AG04449 (cell line): Measurements from ENCODE around the gene MGAT5.

Experiments used
- CTCF ChIA-PET: fragments of 350-600 bp; formaldehyde crosslinking; extraction: SDS; loops from one replicate; lab custom pipeline; 2021; ENCODE audit warnings: antibody characterized with exemption; lab: Yijun Ruan, JAX
- POLR2A ChIA-PET: fragments of 400-600, 350-600 bp; formaldehyde crosslinking; extraction: SDS; loops from one replicate; lab custom pipeline; 2020; ENCODE audit warnings: antibody characterized with exemption, inconsistent platforms; lab: Yijun Ruan, JAX
- DNase-seq: peaks from one replicate; pipeline ENCODE4 v3.0.0-alpha.2; 2010; ENCODE audit warnings: low read depth, low spot score
- H3K4me3 ChIP-seq: 2 replicates; pipeline ENCODE4 v1.5.1; 2011; ENCODE audit warnings: low read depth, mild to moderate bottlenecking, control low read depth, low read length
- CTCF ChIP-seq: IDR thresholded peaks from one replicate; pipeline ENCODE4 v1.5.1; 2011; ENCODE audit warnings: mild to moderate bottlenecking, moderate library complexity, low read length, control low read depth, inconsistent platforms; ENCODE audit not compliant: insufficient read depth; ENCODE audit errors: missing control alignments

The MGAT5 gene

DNA sequence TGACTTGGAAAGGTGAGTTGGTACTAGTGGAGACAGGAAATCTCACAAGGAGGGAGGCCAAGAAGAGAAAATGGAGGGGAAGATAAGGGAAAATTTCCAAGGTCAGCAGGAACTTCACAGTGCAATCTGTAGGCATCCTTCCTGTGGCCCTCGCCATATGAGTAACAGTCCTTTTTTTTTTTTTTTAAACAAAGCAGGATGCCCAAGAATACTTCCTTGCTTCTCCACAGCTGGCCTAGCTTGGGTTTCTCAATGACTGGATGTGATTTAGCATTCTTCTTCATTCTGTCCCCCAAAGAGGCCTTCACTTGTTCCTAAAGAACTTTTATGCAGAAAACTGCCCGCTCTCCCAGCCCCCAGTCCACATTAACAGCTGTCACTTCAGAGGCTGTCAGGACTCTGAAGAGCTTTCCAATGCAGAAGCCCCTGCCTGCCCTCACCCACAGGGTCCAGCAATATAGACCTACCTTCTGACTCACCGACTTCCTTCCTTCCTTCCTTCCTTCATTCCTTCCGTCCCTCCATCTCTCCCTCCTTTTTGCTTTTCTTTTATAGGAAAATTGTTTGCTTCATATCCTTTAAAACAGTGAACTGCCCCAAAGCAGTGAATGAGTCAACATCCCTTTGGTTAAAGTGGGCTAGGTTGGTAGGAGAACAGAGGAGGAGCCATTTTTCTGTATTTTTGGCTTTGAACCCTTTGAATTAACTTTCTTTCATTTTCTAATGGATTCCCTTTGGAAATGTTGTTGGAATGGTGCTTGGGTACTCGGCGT, 172.0 kb downstream of the MGAT5 start:
- DNase-seq: no peak
- H3K4me3 ChIP-seq: no peak overlapping the region
- POLR2A ChIA-PET: interaction anchor here (0.7 kb wide), 1 partner anchor 501 kb away, joined by 3 read pairs; no protein-coding TSS in a partner anchor
- CTCF ChIA-PET: interaction anchor here (1.2 to 7.6 kb wide), 4 partner anchors 9 to 312 kb away, joined by 3 to 68 read pairs (median 16); no protein-coding TSS in a partner anchor
- TF ChIP-seq CTCF: no peak

DNA sequence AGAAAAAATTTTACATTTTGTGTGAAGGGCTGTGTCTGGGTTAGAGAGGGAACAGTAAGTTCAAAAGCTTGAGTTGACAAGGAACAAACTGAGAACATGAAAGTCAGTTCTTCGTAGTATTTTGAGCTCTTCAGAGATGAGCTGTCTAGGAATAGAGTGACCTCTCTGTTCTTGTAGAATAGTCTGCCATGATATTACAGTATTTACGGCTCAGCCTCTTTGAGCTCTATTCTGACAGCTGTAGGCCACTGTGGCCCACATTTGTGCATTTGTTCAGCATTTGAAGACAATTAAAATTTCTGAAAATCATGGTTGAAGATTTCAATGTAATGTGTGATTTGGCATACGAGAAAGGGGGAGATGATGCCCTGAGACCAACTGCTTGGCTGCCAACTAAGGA, 172.8 kb downstream of the MGAT5 start:
- no peak for DNase-seq
- CTCF ChIA-PET: interaction anchor here (1.2 to 7.6 kb wide), 3 partner anchors 15 to 313 kb away, joined by 3 to 68 read pairs (median 28); no protein-coding TSS in a partner anchor
- POLR2A ChIA-PET: no interaction called here
- no peak overlapping the region for H3K4me3 ChIP-seq
- TF ChIP-seq CTCF: no peak

GRCh38 chr2:134429886-134430285, 176.0 kb downstream of the MGAT5 start:
- H3K4me3 ChIP-seq: no peak overlapping the region
- POLR2A ChIA-PET: no interaction called here
- no peak for DNase-seq
- no peak for TF ChIP-seq CTCF
- CTCF ChIA-PET: interaction anchor here (2.9 to 7.6 kb wide), 2 partner anchors 18 to 19 kb away, joined by 16 to 68 read pairs; no protein-coding TSS in a partner anchor

- TF ChIP-seq CTCF: no peak
- DNase-seq: no peak
- POLR2A ChIA-PET: no interaction called here
- CTCF ChIA-PET: interaction anchor here (0.9 to 7.6 kb wide), 4 partner anchors 17 to 546 kb away, joined by 3 to 68 read pairs (median 10); no protein-coding TSS in a partner anchor
- H3K4me3 ChIP-seq: no peak overlapping the region
Measured at GRCh38 chr2:134431838-134432434, 178.1 kb downstream of the MGAT5 start.

DNA sequence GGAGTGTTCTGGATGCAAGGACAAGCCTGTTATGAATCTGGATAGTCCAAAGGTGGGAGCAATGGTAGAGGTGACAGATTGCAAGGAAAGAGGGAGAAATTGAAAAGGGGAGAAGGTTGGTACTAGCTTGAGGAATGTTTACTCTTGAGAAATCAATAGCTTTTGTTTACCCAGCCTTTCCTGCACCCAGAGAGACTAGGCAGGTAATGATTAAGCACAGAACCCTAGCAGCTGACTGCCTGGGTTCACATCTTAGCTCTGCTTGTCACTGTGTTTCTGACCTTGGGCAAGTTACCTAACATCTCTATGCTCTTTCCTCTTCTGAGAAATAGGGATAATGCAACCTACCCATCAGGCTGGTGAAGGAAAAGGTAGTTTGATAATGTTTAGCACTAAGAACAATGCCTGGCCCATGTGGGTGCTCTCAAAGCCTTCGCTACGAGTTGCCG, 178.6 kb downstream of the MGAT5 start:
- ChIA-PET POLR2A (no interaction called here), CTCF (interaction anchor here (0.9 to 7.6 kb wide), 4 partner anchors 17 to 547 kb away, joined by 3 to 68 read pairs (median 10); no protein-coding TSS in a partner anchor)
- no peak for TF ChIP-seq CTCF
- H3K4me3 ChIP-seq: no peak overlapping the region
- no peak for DNase-seq

DNA sequence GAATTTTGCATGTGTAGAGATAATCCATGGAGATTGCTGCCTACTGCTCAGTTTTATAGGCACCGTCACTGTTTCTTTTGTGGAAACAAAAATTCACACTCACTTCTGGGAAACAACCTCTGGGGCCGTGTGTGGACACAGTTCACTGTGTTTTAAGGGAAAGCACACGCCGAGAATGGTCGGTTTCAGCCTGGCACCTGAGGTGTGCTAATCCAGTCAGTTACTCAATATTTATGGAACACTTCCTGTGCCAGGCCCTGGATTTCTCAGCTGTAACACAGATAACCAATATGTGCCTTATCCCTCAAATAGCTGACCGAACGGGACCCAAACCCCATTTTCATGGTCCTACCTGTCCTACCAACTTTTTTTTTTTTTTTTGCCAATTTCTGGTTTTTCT, 179.6 kb downstream of the MGAT5 start:
- ChIA-PET POLR2A (interaction anchor here (0.7 kb wide), 1 partner anchor 31 kb away, joined by 3 read pairs; no protein-coding TSS in a partner anchor), CTCF (interaction anchor here (3.8 to 6.7 kb wide), 2 partner anchors 19 to 22 kb away, joined by 13 to 78 read pairs; no protein-coding TSS in a partner anchor)
- DNase-seq: no peak
- TF ChIP-seq CTCF: no peak
- H3K4me3 ChIP-seq: no peak overlapping the region
